ENCODE data around the gene COLEC12.

Gene COLEC12

GRCh38 chr18:425106-425745 is 75.3 kb downstream of the COLEC12 start:
- ChIA-PET POLR2A (no interaction called here), CTCF (interaction anchor here (1.7 kb wide), 1 partner anchor 13 kb away, joined by 6 read pairs; no protein-coding TSS in a partner anchor)
- no peak for TF ChIP-seq CTCF (IDR thresholded peaks at IDR 0.05; ENCODE audit: control extremely low read depth, extremely low read depth, low read depth, missing control alignments)
- no peak for DNase-seq (ENCODE audit: extremely low spot score)

- ChIA-PET POLR2A (no interaction called here), CTCF (interaction anchor here (1.7 kb wide), 1 partner anchor 13 kb away, joined by 6 read pairs; no protein-coding TSS in a partner anchor)
- no peak for DNase-seq (ENCODE audit: extremely low spot score)
- no peak for TF ChIP-seq CTCF (IDR thresholded peaks at IDR 0.05; ENCODE audit: control extremely low read depth, extremely low read depth, low read depth, missing control alignments)
Measured at GRCh38 chr18:424668-425067, 75.8 kb downstream of the COLEC12 start.

GRCh38 chr18:424071-424661 is 76.3 kb downstream of the COLEC12 start:
- no peak for DNase-seq (ENCODE audit: extremely low spot score)
- CTCF ChIA-PET = interaction anchor here (1.7 kb wide), 1 partner anchor 14 kb away, joined by 6 read pairs; no protein-coding TSS in a partner anchor
- POLR2A ChIA-PET = no interaction called here
- no peak for TF ChIP-seq CTCF (IDR thresholded peaks at IDR 0.05; ENCODE audit: control extremely low read depth, extremely low read depth, low read depth, missing control alignments)

- POLR2A ChIA-PET = no interaction called here
- no peak for DNase-seq (ENCODE audit: extremely low spot score)
- TF ChIP-seq CTCF (IDR thresholded peaks at IDR 0.05; ENCODE audit: control extremely low read depth, extremely low read depth, low read depth, missing control alignments) = no peak
- CTCF ChIA-PET = no interaction called here
Measured at GRCh38 chr18:422966-423365, 77.5 kb downstream of the COLEC12 start.

GRCh38 chr18:421247-422155 is 79.0 kb downstream of the COLEC12 start:
- CTCF ChIA-PET = no interaction called here
- no peak for DNase-seq (ENCODE audit: extremely low spot score)
- POLR2A ChIA-PET = no interaction called here
- no peak for TF ChIP-seq CTCF (IDR thresholded peaks at IDR 0.05; ENCODE audit: control extremely low read depth, extremely low read depth, low read depth, missing control alignments)

GRCh38 chr18:420661-421246 is 79.7 kb downstream of the COLEC12 start:
- DNase-seq (ENCODE audit: extremely low spot score) = no peak
- no peak for TF ChIP-seq CTCF (IDR thresholded peaks at IDR 0.05; ENCODE audit: control extremely low read depth, extremely low read depth, low read depth, missing control alignments)
- ChIA-PET POLR2A (no interaction called here), CTCF (no interaction called here)

All from GM10248 (cell line).